HG03175 (cell line): ENCODE measurements around the gene CHN2.

ENCODE experiments used
- ATAC-seq: cut with Tn5 transposase; IDR thresholded peaks from one replicate; pipeline ENCODE4 v1.9.1; 2021; ENCODE audit warnings: mild to moderate bottlenecking, moderate library complexity; ENCODE audit not compliant: unreplicated experiment

The CHN2 gene

DNA sequence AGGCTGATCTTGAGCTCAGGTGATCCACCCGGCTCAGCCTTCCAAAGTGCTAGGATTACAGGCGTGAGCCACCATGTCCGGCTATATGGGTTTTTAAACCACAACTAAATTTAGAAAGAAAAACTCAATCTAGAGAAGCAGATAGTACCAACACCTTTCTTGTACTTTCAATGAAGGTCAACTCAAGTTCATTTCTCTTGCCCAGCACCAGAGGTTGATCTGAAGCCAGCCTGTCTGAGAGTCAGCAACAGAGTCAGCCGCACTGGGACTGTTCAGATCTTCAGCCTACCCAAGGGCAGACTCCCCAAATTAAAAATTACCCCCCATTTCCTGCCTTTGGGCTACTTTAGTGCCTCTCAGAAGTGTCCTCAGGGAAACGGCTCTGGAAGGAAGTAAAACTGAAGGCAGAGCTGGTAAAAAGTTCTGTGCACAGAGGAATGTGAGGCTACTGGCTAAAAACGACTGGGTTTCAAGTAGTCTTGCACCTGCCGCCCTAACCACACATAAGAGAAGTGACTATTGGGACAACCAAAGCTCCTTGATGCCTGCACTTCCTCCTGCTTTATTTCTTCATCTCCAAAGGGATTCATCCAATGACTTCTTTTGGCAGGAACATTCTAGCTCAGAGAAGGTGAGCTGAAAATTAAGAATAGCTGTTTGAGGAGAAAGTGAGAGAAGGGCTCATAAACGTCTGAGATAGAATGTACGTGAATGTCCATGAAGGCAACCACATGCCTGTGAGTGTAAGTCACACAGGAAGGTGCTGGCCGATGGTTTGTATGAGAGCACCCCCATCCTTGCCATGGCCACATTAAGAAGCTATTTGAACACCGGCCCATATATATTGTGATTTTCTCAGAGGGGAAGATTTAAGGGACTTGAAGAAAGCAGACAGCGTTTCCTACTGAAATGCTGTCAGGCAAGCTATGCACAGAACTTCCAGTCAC is 226.7 kb downstream of the CHN2 start:
- ATAC-seq: peak; percentile 27

- ATAC-seq: no peak
Measured at GRCh38 chr7:29422829-29423228, 228.3 kb downstream of the CHN2 start.

DNA sequence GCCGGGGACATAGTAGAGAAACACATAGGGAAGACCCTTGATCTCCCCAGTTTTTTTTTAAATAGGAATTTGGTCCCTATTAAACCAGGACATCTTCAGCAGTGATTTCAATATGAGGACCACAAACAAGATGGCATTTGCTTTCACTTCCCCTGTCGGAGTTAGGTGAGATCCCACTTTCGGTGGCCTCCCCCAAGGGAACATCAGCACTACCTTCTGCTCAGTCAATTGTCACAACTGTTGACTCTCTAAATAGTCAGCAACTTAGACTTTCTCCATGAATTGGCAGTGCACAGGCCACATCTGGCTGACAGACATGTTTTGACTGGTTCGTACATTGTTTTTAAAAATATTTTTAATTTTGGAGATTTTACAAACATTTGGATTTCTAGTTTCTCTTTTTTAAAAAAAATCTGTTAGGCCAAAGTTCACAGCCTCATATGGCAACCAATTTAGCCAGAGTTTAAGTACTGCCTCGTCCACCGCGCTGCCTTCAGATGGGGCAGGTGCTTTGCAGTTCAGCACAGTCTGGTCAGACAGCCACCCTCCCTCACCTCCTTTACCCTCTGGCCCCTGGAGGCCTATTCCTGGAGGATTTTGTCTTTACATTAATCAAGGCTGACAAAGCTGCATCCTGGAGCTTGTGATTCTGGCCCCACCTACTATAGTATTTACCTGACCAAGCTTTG is 229.9 kb downstream of the CHN2 start:
- ATAC-seq: peak; percentile 71

DNA sequence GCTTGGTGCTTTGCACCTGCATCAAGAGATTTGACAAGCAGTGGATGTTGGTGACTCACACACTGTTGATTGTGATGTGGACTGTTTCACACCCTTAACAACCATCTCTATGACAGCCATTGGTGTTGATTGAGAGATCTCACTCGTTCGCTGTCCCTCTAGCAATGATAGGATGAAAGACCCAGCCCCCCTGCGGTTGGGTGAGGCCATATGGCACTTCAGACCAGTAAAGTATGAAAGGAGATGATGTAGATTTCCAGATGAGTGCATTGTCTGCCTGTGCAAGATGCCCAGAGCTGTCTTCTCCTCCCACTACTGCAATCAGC is 230.4 kb downstream of the CHN2 start:
- ATAC-seq: peak; percentile 47

GRCh38 chr7:29426587-29426986 is 232.0 kb downstream of the CHN2 start:
- ATAC-seq: no peak

GRCh38 chr7:29429401-29429800 is 234.8 kb downstream of the CHN2 start:
- no peak for ATAC-seq

- ATAC-seq: no peak
Measured at GRCh38 chr7:29430279-29430949, 235.8 kb downstream of the CHN2 start.

DNA sequence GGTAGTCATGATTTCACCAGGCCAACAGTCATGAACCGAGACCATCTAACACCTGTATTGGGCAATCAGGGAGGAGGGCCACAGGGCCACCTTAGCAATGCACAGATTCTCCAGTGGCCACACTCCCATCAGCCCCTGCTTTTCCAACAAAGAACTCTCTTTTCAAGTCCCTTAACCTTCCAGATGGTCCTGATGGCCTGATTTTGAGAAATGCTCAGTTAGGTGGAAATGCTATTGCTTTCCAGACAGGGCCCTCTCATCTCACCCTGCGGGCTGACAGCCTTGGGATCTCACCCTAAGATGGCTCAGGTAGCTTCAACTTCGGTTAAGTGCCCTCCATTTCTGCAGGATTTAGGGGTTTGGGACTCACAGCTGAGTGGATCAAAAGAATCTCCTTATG is 237.1 kb downstream of the CHN2 start:
- no peak for ATAC-seq

- ATAC-seq: no peak
Measured at GRCh38 chr7:29432721-29433120, 238.1 kb downstream of the CHN2 start.

DNA sequence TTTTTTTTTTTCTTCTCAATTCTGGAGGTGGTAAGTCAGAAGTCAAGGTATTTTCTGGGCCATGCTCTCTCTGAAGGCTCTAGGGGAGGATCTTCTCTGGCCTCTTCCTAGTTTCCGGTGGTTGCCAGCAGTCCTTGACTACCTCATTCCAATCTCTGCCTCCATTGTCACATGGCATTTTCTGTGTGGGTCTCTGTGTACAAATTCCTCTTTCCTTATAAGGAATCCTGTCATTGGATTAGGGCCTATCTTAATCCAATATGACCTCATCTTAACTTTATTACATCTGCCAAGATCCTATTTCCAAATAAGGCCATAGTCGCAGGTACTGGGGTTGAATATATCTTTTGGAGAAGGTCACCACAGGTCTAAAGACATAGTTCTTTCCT is 239.8 kb downstream of the CHN2 start:
- no peak for ATAC-seq

DNA sequence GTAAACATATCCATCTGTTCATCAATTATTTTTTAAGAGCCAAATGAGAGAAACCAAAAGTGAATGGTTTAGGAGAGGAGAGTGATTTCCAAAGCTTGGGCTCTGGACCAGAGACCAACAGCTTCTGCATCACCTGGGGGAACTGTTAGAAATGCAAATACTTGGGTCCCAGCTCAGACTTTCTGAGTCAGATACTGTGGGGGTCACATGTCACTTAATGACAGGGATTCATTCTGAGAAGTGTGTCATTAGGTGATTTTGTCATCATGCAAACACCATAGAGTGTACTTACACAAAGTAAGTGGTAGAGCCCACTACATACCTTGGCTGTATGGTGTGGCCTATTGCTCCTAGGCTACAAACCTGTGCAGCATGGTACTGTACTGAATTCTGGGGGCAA is 240.6 kb downstream of the CHN2 start:
- ATAC-seq: peak; percentile 56

DNA sequence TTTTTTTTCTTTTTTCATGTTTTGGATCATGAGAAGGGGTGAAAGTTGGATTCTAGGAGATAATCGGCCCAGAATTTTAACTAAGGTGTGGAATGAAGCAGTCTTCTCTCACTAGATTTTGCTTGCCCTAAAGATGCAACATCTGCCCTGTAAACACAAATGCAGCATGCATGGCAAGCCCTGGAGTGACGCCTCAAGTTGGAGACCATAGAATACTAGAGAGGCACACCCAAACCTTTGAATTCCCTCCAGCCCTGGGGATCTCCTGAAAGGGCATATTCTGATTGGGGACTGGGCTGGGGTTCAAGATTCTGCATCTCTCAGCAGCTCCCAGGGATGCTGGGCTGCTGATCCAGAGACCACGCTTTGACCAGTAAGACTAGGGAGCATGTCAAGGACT is 241.3 kb downstream of the CHN2 start:
- ATAC-seq: no peak

DNA sequence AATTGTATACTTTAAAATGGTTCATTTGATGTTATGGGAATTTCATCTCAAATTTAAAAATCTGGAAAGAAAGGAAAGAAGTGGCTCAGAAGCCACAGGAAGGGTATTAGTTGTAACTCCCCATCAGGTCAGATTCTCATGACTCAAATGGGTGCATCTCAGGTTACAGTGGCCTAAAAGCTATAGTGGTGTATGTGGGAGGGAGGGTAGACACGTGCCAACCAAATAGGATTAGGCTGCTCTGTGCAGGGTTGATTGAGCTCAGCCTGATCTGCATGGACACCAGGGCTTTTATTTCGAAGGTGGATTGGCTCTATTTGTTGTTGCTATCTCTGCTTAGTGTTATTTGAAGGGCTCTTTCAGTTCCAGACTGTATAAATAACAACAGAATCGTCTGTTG is 247.6 kb downstream of the CHN2 start:
- no peak for ATAC-seq

DNA sequence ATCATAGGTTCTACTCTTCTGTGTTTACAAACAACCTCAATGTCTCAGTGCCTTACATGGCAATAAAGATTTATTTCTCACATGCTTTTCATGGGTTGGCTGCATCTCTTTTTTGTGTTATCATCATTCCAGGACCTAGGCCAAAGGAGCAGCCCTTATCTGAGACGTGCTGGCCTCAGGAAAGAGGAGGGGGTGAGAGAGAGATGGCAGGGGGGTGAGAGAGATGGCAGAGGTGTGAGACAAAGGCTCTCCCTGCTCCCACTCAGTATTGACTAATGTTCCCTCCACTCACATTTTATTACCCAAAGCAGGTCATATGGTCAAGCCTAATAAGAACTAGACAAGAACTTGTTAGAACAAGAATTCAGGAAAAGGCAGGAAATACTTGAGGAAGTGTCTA is 249.0 kb downstream of the CHN2 start:
- ATAC-seq: no peak

DNA sequence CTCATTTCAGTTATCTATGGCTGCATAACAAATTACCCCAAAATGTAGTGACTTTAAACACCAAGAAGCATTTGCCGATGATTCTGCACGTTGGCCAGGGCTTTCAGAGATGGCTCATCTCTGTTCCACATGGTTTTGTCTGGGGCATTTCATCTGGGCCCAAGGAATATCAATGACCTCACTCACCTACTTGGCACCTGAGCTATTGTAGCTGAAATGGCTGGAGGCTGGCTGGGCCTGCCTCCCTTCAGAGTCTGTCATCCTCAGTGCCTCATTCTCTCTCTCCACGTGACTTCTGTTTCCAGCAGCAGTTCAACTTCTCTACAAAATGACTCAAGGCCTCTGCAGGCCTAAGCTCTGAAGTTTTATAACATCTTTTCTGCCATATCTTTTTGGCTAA is 249.7 kb downstream of the CHN2 start:
- ATAC-seq: no peak

GRCh38 chr7:29445736-29446135 is 251.2 kb downstream of the CHN2 start:
- ATAC-seq: no peak

DNA sequence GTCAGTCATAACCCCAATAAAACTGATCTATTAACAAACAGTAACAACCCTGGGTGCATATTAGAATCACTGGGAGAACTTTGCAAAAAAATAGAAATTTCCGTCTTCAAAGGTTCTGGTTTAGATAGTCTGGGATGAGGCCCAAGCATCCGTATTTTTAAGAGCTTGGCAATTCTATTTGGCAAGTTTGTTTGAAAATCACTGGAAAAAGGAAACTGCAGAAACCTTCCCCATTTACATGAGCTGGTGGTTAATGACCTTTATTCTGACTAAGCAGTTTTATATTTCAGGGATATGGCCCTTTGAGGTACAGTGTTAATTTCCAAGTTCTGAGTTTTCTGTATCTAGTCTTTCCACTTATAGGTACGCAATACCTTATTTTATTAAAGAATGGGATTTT is 253.3 kb downstream of the CHN2 start:
- no peak for ATAC-seq

GRCh38 chr7:29449569-29450260 is 255.1 kb downstream of the CHN2 start:
- no peak for ATAC-seq

DNA sequence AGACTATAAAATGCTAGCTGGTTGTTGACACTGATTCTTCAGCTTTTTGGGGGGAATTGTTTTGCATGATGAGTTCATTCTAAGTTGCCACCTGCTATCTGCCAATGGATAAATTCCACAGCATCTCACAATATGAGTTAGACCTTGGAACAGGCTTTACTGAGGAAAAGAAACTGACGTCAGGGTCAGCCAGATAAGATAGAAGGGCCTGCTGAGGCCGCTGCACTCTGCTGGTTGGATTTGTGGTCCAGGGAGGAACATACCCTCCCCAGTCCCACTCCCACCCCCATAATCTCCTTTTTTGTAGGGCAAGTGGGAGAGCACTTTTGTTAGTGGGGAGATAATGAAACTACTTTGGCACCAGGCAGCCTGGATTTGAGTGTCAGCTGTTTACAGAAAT is 258.4 kb downstream of the CHN2 start:
- ATAC-seq: no peak

DNA sequence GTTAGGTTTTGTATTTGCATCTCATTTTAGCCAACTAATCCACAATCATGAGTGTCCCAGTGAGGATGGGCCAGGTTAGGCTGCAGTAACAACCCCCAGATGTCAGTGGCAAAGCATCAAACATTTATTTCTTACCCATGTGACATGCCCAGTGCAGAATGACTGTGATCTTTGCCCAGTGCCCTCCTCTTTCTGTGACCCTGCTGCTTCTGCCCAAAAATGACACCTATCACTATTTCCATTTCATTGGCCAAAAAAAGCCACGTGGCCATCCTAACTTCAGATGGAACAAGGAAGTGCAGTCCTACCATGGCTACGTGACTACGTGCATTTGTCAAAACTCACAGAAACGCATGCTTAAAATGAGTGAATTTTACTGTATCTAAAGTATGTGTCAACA is 259.9 kb downstream of the CHN2 start:
- no peak for ATAC-seq

DNA sequence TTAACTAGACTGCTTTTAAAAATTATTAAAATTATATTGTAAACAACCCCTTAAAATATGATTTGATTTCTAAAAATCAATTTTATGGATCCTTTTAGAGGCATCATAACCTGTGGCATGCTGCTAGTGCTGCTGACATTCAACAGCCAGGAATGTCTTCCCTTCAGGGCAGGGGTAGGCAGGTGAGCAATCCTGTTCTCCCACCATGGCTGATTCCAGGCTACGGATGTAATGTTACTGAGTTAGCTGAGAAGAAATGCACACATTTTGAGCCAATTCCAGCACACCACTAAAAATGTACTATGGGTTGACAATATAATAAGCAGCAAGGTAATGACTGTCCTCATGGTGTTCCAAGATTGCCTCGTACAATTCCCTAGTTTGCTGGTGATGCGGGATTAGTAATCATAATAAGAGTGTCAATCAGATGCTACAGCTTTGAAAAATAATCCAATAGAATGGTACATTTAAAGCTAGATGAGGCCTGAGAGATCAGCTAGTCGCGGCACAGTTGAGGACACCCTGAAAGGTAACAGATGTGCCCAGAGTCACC is 260.4 kb downstream of the CHN2 start:
- no peak for ATAC-seq
